WTC11 (cell line): ENCODE results near the gene ACVR1B.

Source experiments
- ESRRA ChIP-seq: sonication (generic); formaldehyde crosslinking; IDR thresholded peaks from 2 replicates; pipeline ENCODE4 v1.8.1; 2022; ENCODE audit warnings: mild to moderate bottlenecking, missing genetic modification reagents, borderline replicate concordance
- NR1H2 ChIP-seq: sonication (generic); formaldehyde crosslinking; IDR thresholded peaks from 2 replicates; pipeline ENCODE4 v1.9.0; 2021; ENCODE audit warnings: mild to moderate bottlenecking, moderate library complexity, missing genetic modification reagents
- NR2C2 ChIP-seq: sonication (generic); formaldehyde crosslinking; IDR thresholded peaks from 2 replicates; pipeline ENCODE4 v1.8.0; 2022; ENCODE audit warnings: mild to moderate bottlenecking, missing genetic modification reagents
- USF1 ChIP-seq: sonication (generic); formaldehyde crosslinking; IDR thresholded peaks from 2 replicates; pipeline ENCODE4 v1.8.0; 2022; ENCODE audit warnings: mild to moderate bottlenecking, missing genetic modification reagents
- ZNF263 ChIP-seq: sonication (generic); formaldehyde crosslinking; IDR thresholded peaks from 2 replicates; pipeline ENCODE4 v1.8.1; 2022; ENCODE audit warnings: low read depth, mild to moderate bottlenecking, moderate library complexity, missing genetic modification reagents
- TF ChIP-seq, protein P1 (sequence below): sonication (generic); formaldehyde crosslinking; IDR thresholded peaks from 2 replicates; pipeline ENCODE4 v1.8.1; 2022; ENCODE audit warnings: missing genetic modification reagents, borderline replicate concordance
- TF ChIP-seq, protein P2 (sequence below): fragments of 200-600 bp; IDR thresholded peaks from 2 replicates; pipeline ENCODE4 v1.8.0; 2022; ENCODE audit warnings: antibody characterized with exemption
- TF ChIP-seq, protein P3 (sequence below): sonication (generic); formaldehyde crosslinking; IDR thresholded peaks from 2 replicates; pipeline ENCODE4 v1.8.1; 2023; ENCODE audit warnings: mild to moderate bottlenecking, missing genetic modification reagents
- TF ChIP-seq, protein P4 (sequence below): sonication (generic); formaldehyde crosslinking; IDR thresholded peaks from 2 replicates; pipeline ENCODE4 v1.8.1; 2022; ENCODE audit warnings: mild to moderate bottlenecking, moderate library complexity, missing genetic modification reagents
- TF ChIP-seq, protein P5 (sequence below): sonication (generic); formaldehyde crosslinking; IDR thresholded peaks from 2 replicates; pipeline ENCODE4 v1.8.1; 2022; ENCODE audit warnings: low read depth, missing genetic modification reagents, borderline replicate concordance

DNA sequence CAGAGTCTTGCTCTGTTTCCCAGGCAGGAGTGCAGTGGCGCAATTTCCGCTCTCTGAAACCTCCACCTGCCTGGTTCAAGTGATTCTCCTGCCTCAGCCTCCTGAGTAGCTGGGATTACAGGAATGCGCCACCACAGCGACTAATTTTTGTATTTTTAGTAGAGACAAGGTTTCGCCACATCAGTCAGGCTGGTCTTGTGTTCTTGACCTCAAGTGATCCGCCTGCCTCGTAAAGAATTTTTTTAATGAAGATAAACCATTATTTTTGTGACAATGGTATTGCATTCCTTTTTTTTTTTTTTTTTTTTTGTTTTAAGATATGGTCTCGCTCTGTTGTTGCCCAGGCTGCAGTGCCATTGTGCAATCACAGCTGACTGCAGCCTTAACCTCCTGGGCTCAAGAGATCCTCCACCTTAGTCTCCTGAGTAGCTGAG, 25.8 kb downstream of the ACVR1B start:
- no peak for TF ChIP-seq NR1H2 (CRISPR knock-in tag)
- TF ChIP-seq, protein P1, sequence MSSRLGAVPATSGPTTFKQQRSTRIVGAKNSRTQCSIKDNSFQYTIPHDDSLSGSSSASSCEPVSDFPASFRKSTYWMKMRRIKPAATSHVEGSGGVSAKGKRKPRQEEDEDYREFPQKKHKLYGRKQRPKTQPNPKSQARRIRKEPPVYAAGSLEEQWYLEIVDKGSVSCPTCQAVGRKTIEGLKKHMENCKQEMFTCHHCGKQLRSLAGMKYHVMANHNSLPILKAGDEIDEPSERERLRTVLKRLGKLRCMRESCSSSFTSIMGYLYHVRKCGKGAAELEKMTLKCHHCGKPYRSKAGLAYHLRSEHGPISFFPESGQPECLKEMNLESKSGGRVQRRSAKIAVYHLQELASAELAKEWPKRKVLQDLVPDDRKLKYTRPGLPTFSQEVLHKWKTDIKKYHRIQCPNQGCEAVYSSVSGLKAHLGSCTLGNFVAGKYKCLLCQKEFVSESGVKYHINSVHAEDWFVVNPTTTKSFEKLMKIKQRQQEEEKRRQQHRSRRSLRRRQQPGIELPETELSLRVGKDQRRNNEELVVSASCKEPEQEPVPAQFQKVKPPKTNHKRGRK (CRISPR knock-in tag), result no peak
- TF ChIP-seq, protein P2, sequence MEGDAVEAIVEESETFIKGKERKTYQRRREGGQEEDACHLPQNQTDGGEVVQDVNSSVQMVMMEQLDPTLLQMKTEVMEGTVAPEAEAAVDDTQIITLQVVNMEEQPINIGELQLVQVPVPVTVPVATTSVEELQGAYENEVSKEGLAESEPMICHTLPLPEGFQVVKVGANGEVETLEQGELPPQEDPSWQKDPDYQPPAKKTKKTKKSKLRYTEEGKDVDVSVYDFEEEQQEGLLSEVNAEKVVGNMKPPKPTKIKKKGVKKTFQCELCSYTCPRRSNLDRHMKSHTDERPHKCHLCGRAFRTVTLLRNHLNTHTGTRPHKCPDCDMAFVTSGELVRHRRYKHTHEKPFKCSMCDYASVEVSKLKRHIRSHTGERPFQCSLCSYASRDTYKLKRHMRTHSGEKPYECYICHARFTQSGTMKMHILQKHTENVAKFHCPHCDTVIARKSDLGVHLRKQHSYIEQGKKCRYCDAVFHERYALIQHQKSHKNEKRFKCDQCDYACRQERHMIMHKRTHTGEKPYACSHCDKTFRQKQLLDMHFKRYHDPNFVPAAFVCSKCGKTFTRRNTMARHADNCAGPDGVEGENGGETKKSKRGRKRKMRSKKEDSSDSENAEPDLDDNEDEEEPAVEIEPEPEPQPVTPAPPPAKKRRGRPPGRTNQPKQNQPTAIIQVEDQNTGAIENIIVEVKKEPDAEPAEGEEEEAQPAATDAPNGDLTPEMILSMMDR, result no peak
- no peak for TF ChIP-seq USF1 (CRISPR knock-in tag)
- TF ChIP-seq NR2C2 (CRISPR knock-in tag), result no peak
- TF ChIP-seq, protein P3, sequence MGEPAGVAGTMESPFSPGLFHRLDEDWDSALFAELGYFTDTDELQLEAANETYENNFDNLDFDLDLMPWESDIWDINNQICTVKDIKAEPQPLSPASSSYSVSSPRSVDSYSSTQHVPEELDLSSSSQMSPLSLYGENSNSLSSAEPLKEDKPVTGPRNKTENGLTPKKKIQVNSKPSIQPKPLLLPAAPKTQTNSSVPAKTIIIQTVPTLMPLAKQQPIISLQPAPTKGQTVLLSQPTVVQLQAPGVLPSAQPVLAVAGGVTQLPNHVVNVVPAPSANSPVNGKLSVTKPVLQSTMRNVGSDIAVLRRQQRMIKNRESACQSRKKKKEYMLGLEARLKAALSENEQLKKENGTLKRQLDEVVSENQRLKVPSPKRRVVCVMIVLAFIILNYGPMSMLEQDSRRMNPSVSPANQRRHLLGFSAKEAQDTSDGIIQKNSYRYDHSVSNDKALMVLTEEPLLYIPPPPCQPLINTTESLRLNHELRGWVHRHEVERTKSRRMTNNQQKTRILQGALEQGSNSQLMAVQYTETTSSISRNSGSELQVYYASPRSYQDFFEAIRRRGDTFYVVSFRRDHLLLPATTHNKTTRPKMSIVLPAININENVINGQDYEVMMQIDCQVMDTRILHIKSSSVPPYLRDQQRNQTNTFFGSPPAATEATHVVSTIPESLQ (CRISPR knock-in tag), result no peak
- TF ChIP-seq, protein P4, sequence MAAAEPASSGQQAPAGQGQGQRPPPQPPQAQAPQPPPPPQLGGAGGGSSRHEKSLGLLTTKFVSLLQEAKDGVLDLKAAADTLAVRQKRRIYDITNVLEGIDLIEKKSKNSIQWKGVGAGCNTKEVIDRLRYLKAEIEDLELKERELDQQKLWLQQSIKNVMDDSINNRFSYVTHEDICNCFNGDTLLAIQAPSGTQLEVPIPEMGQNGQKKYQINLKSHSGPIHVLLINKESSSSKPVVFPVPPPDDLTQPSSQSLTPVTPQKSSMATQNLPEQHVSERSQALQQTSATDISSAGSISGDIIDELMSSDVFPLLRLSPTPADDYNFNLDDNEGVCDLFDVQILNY (CRISPR knock-in tag), result no peak
- no peak for TF ChIP-seq ESRRA (CRISPR knock-in tag)
- TF ChIP-seq, protein P5, sequence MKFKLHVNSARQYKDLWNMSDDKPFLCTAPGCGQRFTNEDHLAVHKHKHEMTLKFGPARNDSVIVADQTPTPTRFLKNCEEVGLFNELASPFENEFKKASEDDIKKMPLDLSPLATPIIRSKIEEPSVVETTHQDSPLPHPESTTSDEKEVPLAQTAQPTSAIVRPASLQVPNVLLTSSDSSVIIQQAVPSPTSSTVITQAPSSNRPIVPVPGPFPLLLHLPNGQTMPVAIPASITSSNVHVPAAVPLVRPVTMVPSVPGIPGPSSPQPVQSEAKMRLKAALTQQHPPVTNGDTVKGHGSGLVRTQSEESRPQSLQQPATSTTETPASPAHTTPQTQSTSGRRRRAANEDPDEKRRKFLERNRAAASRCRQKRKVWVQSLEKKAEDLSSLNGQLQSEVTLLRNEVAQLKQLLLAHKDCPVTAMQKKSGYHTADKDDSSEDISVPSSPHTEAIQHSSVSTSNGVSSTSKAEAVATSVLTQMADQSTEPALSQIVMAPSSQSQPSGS (CRISPR knock-in tag), result no peak
- no peak for TF ChIP-seq ZNF263
